Astrocyte (in vitro differentiated cells and primary cell): Measurements from ENCODE around the gene KCNQ1OT1. TPM values are rescaled to one million over a fixed set of nuclear protein-coding genes. Genes with fewer than 3 reads are reported as not detected.

Source experiments
- DNase-seq: peaks from one replicate; pipeline ENCODE4 v3.0.0-alpha.2; 2010; ENCODE audit warnings: low read depth
- FAIRE-seq: peaks from 2 replicates; lab custom pipeline; 2011; peaks lifted over from hg19 to GRCh38; lab: Jason Lieb, UNC
- H2AFZ ChIP-seq: 2 replicates; pipeline ENCODE4 v1.6.0; 2012; ENCODE audit warnings: low read depth, low read length, inconsistent platforms
- H3K27ac ChIP-seq: 2 replicates; pipeline ENCODE4 v1.5.1; 2011; ENCODE audit warnings: low read depth, low read length, inconsistent platforms
- H3K27me3 ChIP-seq: 2 replicates; pipeline ENCODE4 v1.6.0; 2011; ENCODE audit warnings: low read length, inconsistent platforms; ENCODE audit not compliant: insufficient read depth
- H3K36me3 ChIP-seq: 2 replicates; pipeline ENCODE4 v1.5.1; 2011; ENCODE audit warnings: low read length, inconsistent platforms; ENCODE audit not compliant: insufficient read depth
- H3K4me1 ChIP-seq: 2 replicates; pipeline ENCODE4 v1.5.1; 2011; ENCODE audit warnings: low read length, inconsistent platforms; ENCODE audit not compliant: insufficient read depth
- H3K4me2 ChIP-seq: 2 replicates; pipeline ENCODE4 v1.6.0; 2012; ENCODE audit warnings: low read length, inconsistent platforms
- H3K4me3 ChIP-seq: 2 replicates; pipeline ENCODE4 v1.5.1; 2011; ENCODE audit warnings: low read depth, mild to moderate bottlenecking, low read length, inconsistent platforms; ENCODE audit not compliant: insufficient read depth
- H3K79me2 ChIP-seq: 2 replicates; pipeline ENCODE4 v1.6.0; 2012; ENCODE audit warnings: mild to moderate bottlenecking, low read length, inconsistent platforms; ENCODE audit not compliant: insufficient read depth
- H3K9ac ChIP-seq: 2 replicates; pipeline ENCODE4 v1.6.0; 2012; ENCODE audit warnings: mild to moderate bottlenecking, low read length, inconsistent platforms
- H3K9me3 ChIP-seq: 2 replicates; pipeline ENCODE4 v1.5.1; 2012; ENCODE audit warnings: low read depth, mild to moderate bottlenecking, low read length, inconsistent platforms; ENCODE audit not compliant: insufficient read depth
- H4K20me1 ChIP-seq: 2 replicates; pipeline ENCODE4 v1.6.0; 2012; ENCODE audit warnings: low read length, inconsistent platforms; ENCODE audit not compliant: insufficient read depth
- H3K27ac Mint-ChIP-seq: one replicate; pipeline ENCODE4 v1.8.0; 2021; ENCODE audit warnings: mild to moderate bottlenecking, mixed read lengths; ENCODE audit not compliant: unreplicated experiment
- H3K27me3 Mint-ChIP-seq: one replicate; pipeline ENCODE4 v1.8.0; 2021; ENCODE audit warnings: low read depth, mixed read lengths; ENCODE audit not compliant: unreplicated experiment
- H3K36me3 Mint-ChIP-seq: one replicate; pipeline ENCODE4 v1.8.0; 2021; ENCODE audit warnings: low read depth, mixed read lengths; ENCODE audit not compliant: unreplicated experiment
- H3K4me1 Mint-ChIP-seq: one replicate; pipeline ENCODE4 v1.8.0; 2021; ENCODE audit warnings: low read depth, mixed read lengths; ENCODE audit not compliant: unreplicated experiment
- H3K4me3 Mint-ChIP-seq: one replicate; pipeline ENCODE4 v1.8.0; 2021; ENCODE audit warnings: mild to moderate bottlenecking, moderate library complexity, mixed read lengths; ENCODE audit not compliant: unreplicated experiment
- H3K9me3 Mint-ChIP-seq: one replicate; pipeline ENCODE4 v1.8.0; 2021; ENCODE audit warnings: mild to moderate bottlenecking, mixed read lengths; ENCODE audit not compliant: unreplicated experiment
- EZH2 ChIP-seq: IDR thresholded peaks from 2 replicates; pipeline ENCODE4 v1.6.1; 2012; ENCODE audit warnings: mild to moderate bottlenecking, low read length, inconsistent platforms; ENCODE audit not compliant: insufficient read depth
- total RNA-seq: library from RNA; stranded (reverse); gene quantifications from 2 replicates; pipeline ENCODE4 v1.2.1, GENCODE V29; 2021
- TF ChIP-seq, protein P1 (sequence below): IDR thresholded peaks from 2 replicates; pipeline ENCODE4 v1.5.1; 2011; ENCODE audit warnings: low read depth, mild to moderate bottlenecking, inconsistent platforms, low read length, moderate library complexity; ENCODE audit not compliant: insufficient read depth

KCNQ1OT1 gene
- total RNA-seq, 1 donor from 2014 or later: 2.5 TPM

DNA sequence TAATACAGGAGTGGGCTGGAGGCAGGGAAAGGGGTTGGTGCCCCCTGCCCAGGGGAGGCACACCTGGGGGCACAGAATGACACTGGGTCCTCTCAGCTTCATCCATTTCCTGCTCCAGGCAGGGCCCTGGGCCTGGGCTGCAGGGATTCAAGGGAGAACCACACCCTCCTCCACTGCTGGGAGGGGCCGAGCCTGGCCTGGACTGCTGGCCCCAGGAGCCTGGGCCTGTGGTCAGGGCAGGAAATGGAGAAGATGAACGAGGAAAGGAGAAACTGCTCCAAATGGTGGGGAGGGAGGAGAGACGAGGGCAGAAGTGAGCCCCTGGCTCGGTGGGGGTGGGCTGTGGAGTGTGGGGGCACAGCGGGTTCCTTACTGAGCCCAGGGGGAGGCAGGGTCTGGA, 38.1 kb upstream of the KCNQ1OT1 start:
- DNase-seq (no peak), FAIRE-seq (no peak)
- Mint-ChIP-seq H3K27ac (peak overlapping the region; percentile 26), H3K4me3 (no peak overlapping the region), H3K4me1 (peaks cover 25% of the 10 kb centered on the region), H3K36me3 (no peaks in the 10 kb centered on the region), H3K9me3 (no peaks in the 10 kb centered on the region), H3K27me3 (peaks cover 5% of the 10 kb centered on the region)
- H3K9me3 ChIP-seq: no peaks in the 10 kb centered on the region
- no peak overlapping the region for H2AFZ ChIP-seq
- H4K20me1 ChIP-seq: no peaks in the 10 kb centered on the region
- no peaks in the 10 kb centered on the region for H3K36me3 ChIP-seq
- H3K27ac ChIP-seq: no peak overlapping the region
- no peak overlapping the region for H3K4me3 ChIP-seq
- TF ChIP-seq, protein P1, sequence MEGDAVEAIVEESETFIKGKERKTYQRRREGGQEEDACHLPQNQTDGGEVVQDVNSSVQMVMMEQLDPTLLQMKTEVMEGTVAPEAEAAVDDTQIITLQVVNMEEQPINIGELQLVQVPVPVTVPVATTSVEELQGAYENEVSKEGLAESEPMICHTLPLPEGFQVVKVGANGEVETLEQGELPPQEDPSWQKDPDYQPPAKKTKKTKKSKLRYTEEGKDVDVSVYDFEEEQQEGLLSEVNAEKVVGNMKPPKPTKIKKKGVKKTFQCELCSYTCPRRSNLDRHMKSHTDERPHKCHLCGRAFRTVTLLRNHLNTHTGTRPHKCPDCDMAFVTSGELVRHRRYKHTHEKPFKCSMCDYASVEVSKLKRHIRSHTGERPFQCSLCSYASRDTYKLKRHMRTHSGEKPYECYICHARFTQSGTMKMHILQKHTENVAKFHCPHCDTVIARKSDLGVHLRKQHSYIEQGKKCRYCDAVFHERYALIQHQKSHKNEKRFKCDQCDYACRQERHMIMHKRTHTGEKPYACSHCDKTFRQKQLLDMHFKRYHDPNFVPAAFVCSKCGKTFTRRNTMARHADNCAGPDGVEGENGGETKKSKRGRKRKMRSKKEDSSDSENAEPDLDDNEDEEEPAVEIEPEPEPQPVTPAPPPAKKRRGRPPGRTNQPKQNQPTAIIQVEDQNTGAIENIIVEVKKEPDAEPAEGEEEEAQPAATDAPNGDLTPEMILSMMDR: no peak
- no peak for TF ChIP-seq EZH2
- H3K4me2 ChIP-seq: no peak overlapping the region
- H3K4me1 ChIP-seq: peaks cover 14% of the 10 kb centered on the region
- H3K27me3 ChIP-seq: no peaks in the 10 kb centered on the region
- no peak overlapping the region for H3K9ac ChIP-seq
- no peaks in the 10 kb centered on the region for H3K79me2 ChIP-seq

DNA sequence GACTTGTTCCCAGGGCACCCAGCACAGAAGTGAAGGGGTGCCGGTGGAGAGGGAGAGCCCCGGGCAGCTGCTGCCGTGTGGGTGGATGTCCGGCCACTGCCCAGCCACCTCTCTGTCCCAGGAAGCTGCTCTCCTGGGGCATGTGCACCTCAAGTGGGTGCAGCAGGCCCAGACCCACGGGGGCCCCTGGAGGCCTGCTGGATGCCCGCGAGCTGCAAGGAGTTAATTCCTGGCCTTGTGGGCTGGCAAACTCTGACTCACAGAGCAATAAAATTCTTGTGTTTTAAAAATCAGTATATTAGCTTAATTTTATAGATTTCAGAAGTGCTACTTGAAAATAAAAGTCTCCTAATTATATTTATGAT, 37.4 kb upstream of the KCNQ1OT1 start:
- Mint-ChIP-seq H3K4me3 (no peak overlapping the region), H3K27me3 (peaks cover 5% of the 10 kb centered on the region)

DNA sequence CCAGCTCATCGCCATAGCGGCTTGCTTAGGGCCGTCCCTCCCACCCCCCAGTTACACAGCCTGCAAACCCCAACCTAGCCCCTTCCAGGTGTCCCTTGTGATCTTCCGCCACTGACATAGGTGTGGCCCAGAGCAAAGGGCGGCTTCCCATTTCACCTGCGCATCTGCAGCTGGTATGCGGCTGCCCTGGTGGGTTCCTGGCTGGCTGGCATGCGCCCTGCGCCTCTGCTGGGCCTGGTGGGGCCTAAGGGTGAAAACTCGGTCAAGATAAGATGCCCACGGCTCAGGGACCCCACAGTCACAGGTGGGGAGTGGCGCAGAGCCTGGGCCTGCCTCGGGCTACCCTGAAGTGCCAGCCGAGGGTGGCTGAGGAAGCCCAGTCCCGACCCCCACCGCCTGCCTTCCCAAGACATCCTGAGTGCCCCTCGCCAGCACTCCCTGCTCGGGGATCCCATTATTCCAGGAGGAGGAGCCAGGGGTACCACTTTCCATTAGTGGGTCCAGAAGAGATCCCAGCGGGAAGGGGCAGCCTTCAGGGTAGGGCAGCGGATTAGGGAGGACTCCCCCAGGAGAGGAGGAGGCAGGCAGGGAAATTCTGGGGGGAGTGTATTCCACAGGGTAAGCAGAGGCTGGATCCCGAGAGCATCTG, 36.9 kb upstream of the KCNQ1OT1 start:
- H3K9ac ChIP-seq: no peak overlapping the region
- no peaks in the 10 kb centered on the region for H4K20me1 ChIP-seq
- H3K4me1 ChIP-seq: peaks cover 7% of the 10 kb centered on the region
- H3K27me3 ChIP-seq: no peaks in the 10 kb centered on the region
- H3K9me3 Mint-ChIP-seq: no peaks in the 10 kb centered on the region
- H3K9me3 ChIP-seq: no peaks in the 10 kb centered on the region
- H3K4me1 Mint-ChIP-seq: peaks cover 24% of the 10 kb centered on the region
- FAIRE-seq (no peak), DNase-seq (no peak)
- H3K27ac ChIP-seq: no peak overlapping the region
- no peak overlapping the region for H3K27ac Mint-ChIP-seq
- H3K36me3 Mint-ChIP-seq: no peaks in the 10 kb centered on the region
- no peak overlapping the region for H3K4me3 ChIP-seq
- TF ChIP-seq, protein P1: no peak
- no peak for TF ChIP-seq EZH2
- H3K27me3 Mint-ChIP-seq: peaks cover 5% of the 10 kb centered on the region
- H3K36me3 ChIP-seq: no peaks in the 10 kb centered on the region
- H3K4me3 Mint-ChIP-seq: no peak overlapping the region
- no peak overlapping the region for H3K4me2 ChIP-seq
- no peak overlapping the region for H2AFZ ChIP-seq
- H3K79me2 ChIP-seq: no peaks in the 10 kb centered on the region

More for the DNA sequence above, 37.4 kb upstream of the KCNQ1OT1 start:
- H3K36me3 ChIP-seq: no peaks in the 10 kb centered on the region
- no peak overlapping the region for H3K9ac ChIP-seq
- H3K27me3 ChIP-seq: no peaks in the 10 kb centered on the region
- H3K79me2 ChIP-seq: no peaks in the 10 kb centered on the region
- TF ChIP-seq, protein P1: no peak
- TF ChIP-seq EZH2: no peak
- H3K4me3 ChIP-seq: no peak overlapping the region
- no peaks in the 10 kb centered on the region for H3K36me3 Mint-ChIP-seq
- no peaks in the 10 kb centered on the region for H3K9me3 ChIP-seq
- peaks cover 12% of the 10 kb centered on the region for H3K4me1 ChIP-seq
- no peak overlapping the region for H2AFZ ChIP-seq
- FAIRE-seq (no peak), DNase-seq (no peak)
- no peak overlapping the region for H3K4me2 ChIP-seq
- H3K27ac Mint-ChIP-seq: no peak overlapping the region
- no peak overlapping the region for H3K27ac ChIP-seq
- H3K4me1 Mint-ChIP-seq: peaks cover 25% of the 10 kb centered on the region
- H3K9me3 Mint-ChIP-seq: no peaks in the 10 kb centered on the region
- H4K20me1 ChIP-seq: no peaks in the 10 kb centered on the region
